NCI-H774 (cell line): ENCODE results near the gene PSRC1.
A peak's percentile ranks its signal among the peaks of the same experiment; 100 is the strongest.
"Not testable (repeated sequence)": the region's sequence is repeated elsewhere in the genome, so short reads cannot be mapped to it uniquely, and the experiment has no call there.

Source experiments
- DNase-seq: peaks from one replicate; lab custom pipeline; 2025; lab: John Stamatoyannopoulos, UW

PSRC1 gene

GRCh38 chr1:109295712-109296415, 12.9 kb upstream of the PSRC1 start:
- DNase-seq = no peak

DNA sequence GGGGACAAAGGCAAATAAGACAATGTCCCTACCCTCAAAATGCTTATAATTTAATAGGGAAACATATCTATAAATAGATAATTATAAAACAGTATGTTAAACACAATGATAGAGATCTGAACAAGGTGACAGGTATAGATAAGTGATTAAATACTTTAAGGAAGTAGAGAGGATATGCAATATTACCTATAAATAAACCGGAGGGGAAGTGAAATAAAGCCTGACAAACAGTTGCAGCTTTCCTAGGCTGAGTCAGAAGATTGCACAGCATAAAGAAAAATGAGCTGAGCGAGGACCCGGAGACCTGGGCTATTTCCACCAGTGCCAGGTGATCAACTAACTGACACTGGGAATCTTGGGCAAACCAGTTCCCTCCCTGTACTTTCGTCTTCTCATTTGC, 11.5 kb upstream of the PSRC1 start:
- DNase-seq = no peak

DNA sequence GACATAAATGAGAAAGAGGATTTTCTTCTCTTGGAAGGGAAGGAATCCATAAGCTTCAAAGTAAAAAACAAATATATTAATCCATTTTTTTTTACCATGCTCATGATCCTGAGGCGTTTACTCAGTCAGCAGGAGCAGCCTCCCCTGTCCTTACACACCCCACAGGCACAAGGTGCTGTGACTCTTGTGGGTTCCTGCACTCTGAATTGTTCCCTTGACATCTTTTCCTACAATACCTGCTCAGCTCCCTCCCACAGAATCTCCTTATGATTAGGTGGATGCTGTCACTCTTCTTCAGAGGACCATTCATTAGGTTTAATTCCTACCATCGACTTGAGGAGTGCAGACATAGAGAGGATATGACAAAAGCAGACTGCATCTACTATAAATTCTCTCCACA, 10.1 kb upstream of the PSRC1 start:
- no peak for DNase-seq

- DNase-seq = no peak
Observed at GRCh38 chr1:109292364-109292763, 9.4 kb upstream of the PSRC1 start.

GRCh38 chr1:109290998-109291397, 8.1 kb upstream of the PSRC1 start:
- DNase-seq = no peak

GRCh38 chr1:109290137-109290536, 7.2 kb upstream of the PSRC1 start:
- DNase-seq = no peak

DNA sequence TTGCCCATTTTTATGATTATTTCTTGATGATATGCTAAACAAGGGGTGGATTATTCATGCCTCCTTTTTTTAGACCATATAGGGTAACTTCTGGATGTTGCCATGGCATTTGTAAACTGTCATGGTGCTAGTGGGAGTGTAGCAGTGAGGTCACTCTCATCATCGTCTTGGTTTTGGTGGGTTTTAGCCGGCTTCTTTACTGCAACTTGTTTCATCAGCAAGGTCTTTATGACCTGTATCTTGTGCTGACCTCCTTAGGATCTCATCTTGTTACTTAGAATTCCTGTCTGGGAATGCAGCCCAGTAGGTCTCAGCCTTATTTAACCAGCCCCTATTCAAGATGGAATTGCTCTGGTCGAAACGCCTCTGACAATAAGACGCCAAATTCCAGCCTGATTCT, 3.8 kb upstream of the PSRC1 start:
- DNase-seq = not testable (repeated sequence)

DNA sequence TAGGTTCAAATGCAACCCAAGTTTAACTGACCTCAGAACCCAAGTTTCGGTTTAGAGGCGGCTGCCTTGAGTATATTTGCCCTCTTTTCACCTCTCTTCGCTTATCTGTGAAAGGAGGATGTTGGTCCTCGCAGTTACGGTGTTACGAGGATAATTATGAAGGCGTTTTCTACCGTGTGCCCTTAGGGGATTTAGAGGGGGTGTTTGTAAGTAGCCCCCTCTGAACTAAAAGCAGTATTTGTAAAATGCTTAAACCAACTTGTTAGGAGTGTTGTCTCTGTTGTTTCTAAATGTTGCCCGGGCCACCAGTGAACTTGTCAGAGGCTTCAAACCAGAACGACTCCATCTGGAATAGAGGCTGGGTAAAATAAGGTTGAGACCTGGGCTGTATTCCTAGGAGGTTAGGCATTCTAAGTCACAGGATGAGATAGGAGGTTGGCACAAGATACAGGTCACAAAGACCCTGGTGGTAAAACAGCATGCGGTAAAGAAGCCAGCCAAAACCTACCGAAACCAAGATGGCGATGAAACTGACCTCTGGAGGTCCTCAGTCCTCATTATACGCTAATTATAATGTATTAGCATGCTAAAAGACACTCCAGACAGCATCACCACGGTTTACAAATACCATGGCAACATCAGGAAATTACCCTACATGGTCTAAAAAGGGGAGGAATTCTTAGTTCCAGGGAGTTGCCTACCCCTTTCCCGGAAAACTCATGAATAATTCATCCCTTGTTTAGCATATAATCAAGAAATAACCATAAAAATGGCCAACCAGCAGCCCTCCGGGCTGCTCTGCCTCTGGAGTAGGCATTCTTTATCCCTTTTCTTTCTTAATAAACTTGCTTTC, 1.0 kb upstream of the PSRC1 start:
- DNase-seq = no peak

DNA sequence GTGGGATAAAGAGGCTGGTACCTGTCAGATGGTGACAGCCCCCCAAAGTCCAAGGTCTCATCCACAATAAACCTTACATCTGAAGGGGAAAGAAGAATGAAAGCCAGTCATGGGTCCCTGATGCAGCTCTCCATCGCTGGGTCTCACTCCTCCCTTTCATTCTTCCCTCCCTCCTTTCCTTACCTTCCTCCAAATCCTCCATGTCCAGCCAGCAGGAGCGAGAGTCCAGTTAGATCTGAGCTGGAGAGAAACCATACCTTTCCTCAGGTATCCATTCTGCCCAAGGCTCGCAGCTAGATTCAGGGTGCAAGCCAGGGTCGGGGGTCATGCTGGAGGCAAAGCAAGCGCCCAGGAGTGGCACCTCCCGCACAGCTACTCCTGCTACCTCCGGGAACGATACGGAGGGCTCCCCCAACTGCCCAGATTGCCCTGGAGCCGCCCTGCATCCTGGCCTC, 421 bp downstream of the PSRC1 start:
- DNase-seq = no peak

DNA sequence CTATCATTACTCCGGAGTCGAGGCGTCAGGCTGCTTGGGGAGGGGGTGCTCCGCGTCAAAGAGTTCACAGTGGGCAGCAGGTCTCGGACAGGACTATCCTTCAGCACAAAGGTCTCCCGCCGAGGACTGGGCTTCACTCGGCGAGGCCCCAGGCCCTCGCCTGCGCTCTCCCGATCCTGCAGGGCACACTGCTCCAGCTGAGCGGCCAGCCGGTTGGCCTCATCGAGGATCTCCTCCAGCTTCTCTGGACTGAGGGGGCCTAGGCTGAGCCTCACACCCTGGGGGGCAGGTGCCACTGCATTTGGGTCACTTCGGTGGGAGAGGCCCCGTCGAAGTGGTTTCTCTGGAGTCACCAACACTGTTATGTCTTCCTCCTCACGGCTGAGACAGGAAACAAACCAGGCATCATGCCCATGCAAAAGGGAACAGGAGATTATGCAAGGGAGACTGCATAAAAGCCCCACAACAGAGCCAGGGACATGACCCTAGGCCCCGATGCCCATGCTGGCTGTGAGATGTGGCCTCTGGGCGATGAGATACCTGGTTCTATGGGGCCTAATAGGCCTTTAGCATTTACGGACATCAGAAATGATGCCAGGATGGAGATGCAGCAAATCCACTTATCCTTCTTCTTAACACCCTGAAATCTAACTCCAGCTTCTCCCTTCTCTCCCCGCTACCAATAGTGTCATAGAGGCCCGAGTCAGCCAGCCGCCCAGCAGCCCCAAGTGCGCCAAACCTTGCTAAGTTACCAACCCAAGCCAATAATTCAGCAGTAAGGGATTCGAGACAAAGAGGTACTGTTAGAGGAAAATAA, 1.1 kb downstream of the PSRC1 start:
- no peak for DNase-seq

- DNase-seq = no peak
Observed at GRCh38 chr1:109280862-109281261, 2.1 kb downstream of the PSRC1 start.

DNA sequence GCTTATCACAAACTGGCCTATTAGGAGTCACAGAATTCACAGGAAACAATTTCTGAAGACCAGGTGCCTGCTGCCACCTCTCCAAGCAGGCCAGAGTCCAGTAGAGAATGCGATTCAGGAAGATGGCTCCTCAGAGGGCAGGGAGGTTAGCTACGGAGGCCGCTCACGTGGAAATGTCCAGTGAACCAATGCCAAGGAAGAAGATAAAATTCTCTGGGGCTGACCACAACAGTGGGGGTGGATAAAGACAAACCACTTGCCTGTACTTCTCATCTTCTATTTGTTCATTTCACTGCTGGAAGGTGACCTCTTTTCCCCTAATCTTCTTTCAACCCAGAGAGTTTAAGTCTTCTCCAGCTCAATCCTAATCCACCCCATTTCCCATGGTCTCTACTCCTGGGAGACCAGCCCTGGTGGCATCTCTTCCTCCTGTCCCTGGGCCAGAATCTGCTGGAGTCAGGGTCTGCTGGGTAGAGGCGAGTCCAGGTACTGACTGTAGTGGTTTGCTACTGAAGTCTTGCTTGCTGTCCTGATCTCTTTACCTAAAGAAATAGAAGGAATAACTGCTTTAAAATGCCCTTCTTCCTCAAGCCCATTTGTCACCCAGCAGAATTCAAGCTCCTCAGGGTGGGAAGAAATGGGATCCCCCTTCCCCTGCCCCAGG, 3.2 kb downstream of the PSRC1 start:
- no peak for DNase-seq

DNA sequence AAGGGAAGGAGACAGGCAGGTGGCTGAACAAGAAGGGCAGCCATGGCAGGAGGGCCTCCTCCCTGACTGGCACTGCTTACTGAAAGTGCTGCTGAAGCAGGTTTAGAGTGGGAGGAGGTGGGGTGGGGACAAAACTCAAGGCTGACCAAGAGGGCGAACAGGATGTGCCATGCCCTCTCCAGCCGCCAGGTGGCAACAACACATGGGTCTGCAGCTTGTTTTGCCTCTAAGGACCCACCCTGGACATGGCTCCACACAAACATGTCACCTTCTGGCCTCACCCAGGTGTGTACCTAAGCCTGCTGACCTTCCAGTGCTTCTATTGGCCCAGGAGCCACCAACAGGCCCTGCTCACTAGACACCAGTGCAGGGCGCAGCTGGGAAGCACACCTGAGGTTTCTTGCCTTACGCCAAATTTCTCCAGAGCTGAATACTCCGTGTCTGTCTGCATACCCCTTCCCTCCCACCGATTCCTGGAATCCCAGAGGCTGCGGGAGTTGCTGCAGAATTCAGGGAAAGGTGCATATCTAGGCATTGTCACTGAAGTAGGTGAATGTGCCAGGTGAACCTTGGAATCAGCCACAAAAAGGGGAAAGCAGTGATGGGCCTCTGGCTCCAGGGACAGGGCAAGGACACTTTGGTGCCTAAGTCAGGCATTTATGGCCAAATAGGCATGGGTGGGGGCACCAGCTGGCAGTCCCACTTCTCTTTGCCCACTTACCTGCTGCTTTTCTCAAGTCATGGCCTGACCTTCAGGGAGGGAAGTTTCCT, 5.3 kb downstream of the PSRC1 start:
- peak; percentile 33 for DNase-seq

GRCh38 chr1:109275706-109276345, 7.1 kb downstream of the PSRC1 start:
- no peak for DNase-seq

GRCh38 chr1:109274533-109275476, 8.1 kb downstream of the PSRC1 start:
- DNase-seq = peak; percentile 9

DNA sequence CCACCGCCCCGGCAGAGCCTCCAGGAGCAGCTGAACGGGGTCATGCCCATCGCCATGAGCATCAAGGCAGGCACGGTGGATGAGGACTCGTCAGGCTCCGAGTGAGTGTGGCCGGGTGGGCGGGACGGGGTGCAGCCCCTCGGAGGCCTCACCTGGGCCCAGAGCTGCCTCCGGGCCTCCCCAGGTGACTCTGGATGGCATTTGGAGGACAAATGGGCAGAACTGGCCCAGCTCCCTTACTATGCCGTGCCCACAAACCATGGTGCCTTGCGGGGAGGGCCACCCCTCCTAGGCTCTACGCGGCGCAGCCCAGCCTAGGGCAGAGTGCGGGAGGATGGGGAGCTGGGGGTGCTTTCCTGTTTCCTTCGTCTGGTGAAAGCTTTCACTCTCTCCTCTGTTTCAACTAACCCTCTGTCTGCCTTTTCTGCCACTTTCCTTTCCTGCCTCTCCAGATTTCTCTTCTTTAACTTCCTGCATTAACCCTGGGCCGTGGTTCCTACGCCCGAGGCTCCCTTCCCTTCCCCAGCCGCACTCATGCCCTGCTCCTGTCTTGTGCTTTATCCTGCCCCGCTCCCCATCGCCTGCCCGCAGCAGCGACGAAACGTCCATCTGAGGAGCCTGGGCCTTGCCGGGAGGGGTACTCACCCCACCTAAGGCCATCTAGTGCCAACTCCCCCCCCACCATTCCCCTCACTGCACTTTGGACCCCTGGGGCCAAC, 9.2 kb downstream of the PSRC1 start:
- no peak for DNase-seq

DNA sequence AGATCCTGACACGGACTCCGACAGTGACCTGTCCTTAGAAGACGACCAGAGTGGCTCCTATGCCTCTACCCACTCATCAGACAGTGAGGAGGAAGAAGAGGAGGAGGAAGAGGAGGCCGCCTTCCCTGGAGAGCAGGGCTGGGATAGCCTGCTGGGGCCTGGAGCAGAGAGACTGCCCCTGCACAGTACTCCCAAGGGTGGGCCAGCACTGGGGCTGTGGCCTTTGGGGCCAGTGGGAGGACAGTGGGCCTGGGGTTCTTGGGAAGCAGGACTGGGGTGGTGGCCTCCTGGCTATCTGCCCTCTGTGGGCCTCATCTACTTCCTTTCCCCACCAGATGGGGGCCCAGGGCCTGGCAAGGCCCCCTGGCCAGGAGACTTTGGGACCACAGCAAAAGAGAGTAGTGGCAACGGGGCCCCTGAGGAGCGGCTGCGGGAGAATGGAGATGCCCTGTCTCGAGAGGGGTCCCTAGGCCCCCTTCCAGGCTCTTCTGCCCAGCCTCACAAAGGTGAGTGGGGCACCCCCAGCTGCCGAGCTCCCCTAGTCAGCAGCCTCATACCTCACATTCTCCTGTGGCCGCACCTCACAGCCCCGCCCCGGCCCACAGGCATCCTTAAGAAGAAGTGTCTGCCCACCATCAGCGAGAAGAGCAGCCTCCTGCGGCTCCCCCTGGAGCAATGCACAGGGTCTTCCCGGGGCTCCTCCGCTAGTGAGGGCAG, 10.0 kb downstream of the PSRC1 start:
- DNase-seq = no peak
